ENCODE results near the gene KRTAP10-3. TPM values are rescaled to one million over a fixed set of nuclear protein-coding genes. Genes with fewer than 3 reads are reported as not detected.

Gene KRTAP10-3
- total RNA-seq, 1 experiment from 2014 or later: not detected

DNA sequence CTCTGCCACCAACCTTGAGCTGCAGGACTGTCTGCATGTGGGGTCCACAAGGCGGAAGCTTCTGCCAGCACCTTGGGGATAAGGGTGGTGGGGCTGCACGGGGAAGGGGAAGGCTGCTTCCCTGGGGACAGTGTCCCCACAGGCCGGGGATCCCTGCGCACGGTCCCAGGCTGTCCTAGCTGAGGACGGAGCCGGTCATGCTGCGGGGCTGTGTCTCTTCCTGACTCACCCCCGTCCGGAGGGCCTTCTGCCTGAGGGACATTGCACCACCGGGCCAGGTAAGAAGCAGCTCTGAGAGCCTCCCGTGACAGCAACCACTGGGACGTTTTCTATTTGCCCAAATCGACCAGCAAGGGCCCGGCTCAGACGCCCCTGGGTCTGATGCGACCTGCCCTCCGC, 48.5 kb downstream of the KRTAP10-3 start:
- POLR2A ChIA-PET: interaction anchor here (1.3 kb wide), 1 partner anchor 283 kb away, joined by 7 read pairs; no protein-coding TSS in a partner anchor

More for the DNA sequence above, 48.5 kb downstream of the KRTAP10-3 start:
- Histone ChIP-seq H3K9me2 (ENCODE audit: insufficient read depth) (no peaks in the 10 kb centered on the region), H4K20me1 (ENCODE audit: insufficient read depth) (no peaks in the 10 kb centered on the region), H3K36me3 (ENCODE audit: control insufficient read depth in 1 of 2, insufficient read depth in 2 of 2, low read length in 2 of 2) (no peaks in the 10 kb centered on the region), H3K4me3 (replicated peaks in 1 of 2; ENCODE audit: low read depth in 1 of 2, low read length in 2 of 2) (peak overlapping the region; percentile 23 to 29; a peak in 3 of 4 replicates), H2AFZ (ENCODE audit: low read depth, low read length, poor library complexity, severe bottlenecking) (no peak overlapping the region), H3K79me2 (ENCODE audit: insufficient read depth, low read length) (no peaks in the 10 kb centered on the region), H3K9ac (ENCODE audit: low read length) (no peak overlapping the region), H3K27ac (ENCODE audit: low read depth, low read length) (no peak overlapping the region), H3K4me2 (ENCODE audit: low read length) (peak overlapping the region; percentile 67), H3K4me1 (ENCODE audit: control insufficient read depth in 1 of 2, insufficient read depth in 2 of 2, low read length in 2 of 2) (peaks cover 9 to 15% of the 10 kb centered on the region in 2 experiments), H3K27me3 (ENCODE audit: insufficient read depth, low read length) (no peaks in the 10 kb centered on the region), H3K9me3 (ENCODE audit: control insufficient read depth in 1 of 2, insufficient read depth in 1 of 2, low read depth in 1 of 2, low read length in 2 of 2) (no peaks in the 10 kb centered on the region)
- ChIA-PET CTCF (interaction anchor here (0.6 to 2.2 kb wide), 10 partner anchors 9 to 628 kb away, joined by 3 to 38 read pairs (median 6); no protein-coding TSS in a partner anchor), RAD21 (ENCODE audit: low non-redundant PET in 1 of 2, low total read pairs in 2 of 2, uncharacterized antibody in 2 of 2, unreplicated experiment in 2 of 2) (interaction anchor here (1.1 to 1.3 kb wide), 2 partner anchors 232 to 284 kb away, joined by 5 to 6 read pairs; no protein-coding TSS in a partner anchor)
- DNase-seq (ENCODE audit: low read depth, low spot score) (no peak), ATAC-seq (peak; percentile 30; the same call in 1 of the 2 replicates)
- no TSS peak for BruUV-seq (replicated peaks)
- TF ChIP-seq JUND (IDR thresholded peaks at IDR 0.05) (no peak), TCF7L2 (IDR thresholded peaks at IDR 0.05; ENCODE audit: borderline replicate concordance, extremely low read depth, insufficient read depth, insufficient read length) (no peak), SP1 (IDR thresholded peaks at IDR 0.05; ENCODE audit: low read depth) (no peak), RAD21 (IDR thresholded peaks at IDR 0.05; ENCODE audit: low read depth) (no peak), EZH2phosphoT487 (IDR thresholded peaks at IDR 0.05; ENCODE audit: borderline replicate concordance) (no peak), POLR2A (IDR thresholded peaks at IDR 0.05; ENCODE audit: borderline replicate concordance, extremely low read depth, insufficient read depth, insufficient read length) (no peak), ZFX (IDR thresholded peaks at IDR 0.05) (no peak), ELF1 (IDR thresholded peaks at IDR 0.05; ENCODE audit: borderline replicate concordance, low read depth) (no peak), ZNF274 (IDR thresholded peaks at IDR 0.05; ENCODE audit: low read depth, low read length) (no peak), FOSL1 (IDR thresholded peaks at IDR 0.05; ENCODE audit: low read depth) (no peak), YY1 (IDR thresholded peaks at IDR 0.05; ENCODE audit: extremely low read depth, insufficient replicate concordance, low read depth, low read length) (no peak), SRF (IDR thresholded peaks at IDR 0.05; ENCODE audit: low read depth) (no peak), CBX3 (IDR thresholded peaks at IDR 0.05; ENCODE audit: low read depth) (no peak), EGR1 (IDR thresholded peaks at IDR 0.05; ENCODE audit: low read depth) (no peak)
- TF ChIP-seq, protein P1, sequence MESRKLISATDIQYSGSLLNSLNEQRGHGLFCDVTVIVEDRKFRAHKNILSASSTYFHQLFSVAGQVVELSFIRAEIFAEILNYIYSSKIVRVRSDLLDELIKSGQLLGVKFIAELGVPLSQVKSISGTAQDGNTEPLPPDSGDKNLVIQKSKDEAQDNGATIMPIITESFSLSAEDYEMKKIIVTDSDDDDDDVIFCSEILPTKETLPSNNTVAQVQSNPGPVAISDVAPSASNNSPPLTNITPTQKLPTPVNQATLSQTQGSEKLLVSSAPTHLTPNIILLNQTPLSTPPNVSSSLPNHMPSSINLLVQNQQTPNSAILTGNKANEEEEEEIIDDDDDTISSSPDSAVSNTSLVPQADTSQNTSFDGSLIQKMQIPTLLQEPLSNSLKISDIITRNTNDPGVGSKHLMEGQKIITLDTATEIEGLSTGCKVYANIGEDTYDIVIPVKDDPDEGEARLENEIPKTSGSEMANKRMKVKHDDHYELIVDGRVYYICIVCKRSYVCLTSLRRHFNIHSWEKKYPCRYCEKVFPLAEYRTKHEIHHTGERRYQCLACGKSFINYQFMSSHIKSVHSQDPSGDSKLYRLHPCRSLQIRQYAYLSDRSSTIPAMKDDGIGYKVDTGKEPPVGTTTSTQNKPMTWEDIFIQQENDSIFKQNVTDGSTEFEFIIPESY (IDR thresholded peaks at IDR 0.05; ENCODE audit: extremely low read depth, insufficient replicate concordance, low read length): no peak
- TF ChIP-seq, protein P2, sequence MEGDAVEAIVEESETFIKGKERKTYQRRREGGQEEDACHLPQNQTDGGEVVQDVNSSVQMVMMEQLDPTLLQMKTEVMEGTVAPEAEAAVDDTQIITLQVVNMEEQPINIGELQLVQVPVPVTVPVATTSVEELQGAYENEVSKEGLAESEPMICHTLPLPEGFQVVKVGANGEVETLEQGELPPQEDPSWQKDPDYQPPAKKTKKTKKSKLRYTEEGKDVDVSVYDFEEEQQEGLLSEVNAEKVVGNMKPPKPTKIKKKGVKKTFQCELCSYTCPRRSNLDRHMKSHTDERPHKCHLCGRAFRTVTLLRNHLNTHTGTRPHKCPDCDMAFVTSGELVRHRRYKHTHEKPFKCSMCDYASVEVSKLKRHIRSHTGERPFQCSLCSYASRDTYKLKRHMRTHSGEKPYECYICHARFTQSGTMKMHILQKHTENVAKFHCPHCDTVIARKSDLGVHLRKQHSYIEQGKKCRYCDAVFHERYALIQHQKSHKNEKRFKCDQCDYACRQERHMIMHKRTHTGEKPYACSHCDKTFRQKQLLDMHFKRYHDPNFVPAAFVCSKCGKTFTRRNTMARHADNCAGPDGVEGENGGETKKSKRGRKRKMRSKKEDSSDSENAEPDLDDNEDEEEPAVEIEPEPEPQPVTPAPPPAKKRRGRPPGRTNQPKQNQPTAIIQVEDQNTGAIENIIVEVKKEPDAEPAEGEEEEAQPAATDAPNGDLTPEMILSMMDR (IDR thresholded peaks at IDR 0.05 in 2 of 3, conservative IDR thresholded peaks at IDR 0.05 in 1 of 3; ENCODE audit: borderline replicate concordance in 1 of 3, insufficient read depth in 1 of 3, low read depth in 2 of 3, low read length in 2 of 3): no peak
- intact Hi-C loops (cut with micrococcal nuclease): loop anchor here (1.0 to 10.0 kb wide), 3 partner anchors 233 to 625 kb away; no protein-coding TSS in a partner anchor
